Glomerular visceral epithelial cell (primary cell): Measurements from ENCODE around the gene STOML1.
"Not testable (repeated sequence)": the region's sequence is repeated elsewhere in the genome, so short reads cannot be mapped to it uniquely, and the experiment has no call there.

ENCODE experiments used
- DNase-seq: peaks from one replicate; pipeline ENCODE4 v3.0.0-alpha.2; 2016; ENCODE audit errors: extremely low spot score

STOML1 gene

GRCh38 chr15:73987250-73987649, 4.8 kb downstream of the STOML1 start:
- peak; percentile 45 for DNase-seq

- no peak for DNase-seq
These were observed 5.4 kb downstream of the STOML1 start for GRCh38 chr15:73986776-73987056.

- DNase-seq: peak; percentile 62
These were observed 5.9 kb downstream of the STOML1 start for GRCh38 chr15:73986055-73986775.

- peak; percentile 93 for DNase-seq
These were observed 6.8 kb downstream of the STOML1 start for GRCh38 chr15:73985101-73985873.

- no peak for DNase-seq
These were observed 7.7 kb downstream of the STOML1 start for GRCh38 chr15:73984208-73984979.

GRCh38 chr15:73983773-73984172, 8.3 kb downstream of the STOML1 start:
- no peak for DNase-seq

- DNase-seq: peak; percentile 94
These were observed 8.8 kb downstream of the STOML1 start for GRCh38 chr15:73983211-73983727.

- peak; percentile 98 for DNase-seq
These were observed 9.7 kb downstream of the STOML1 start for GRCh38 chr15:73982222-73982962.

- peak; percentile 81 for DNase-seq
These were observed 10.3 kb downstream of the STOML1 start for GRCh38 chr15:73981761-73982221.

- DNase-seq: no peak
These were observed 12.5 kb downstream of the STOML1 start for GRCh38 chr15:73979636-73980035.

- DNase-seq: no peak
These were observed 13.2 kb downstream of the STOML1 start for GRCh38 chr15:73978896-73979295.

GRCh38 chr15:73975440-73976125, 16.5 kb downstream of the STOML1 start:
- peak; percentile 83 for DNase-seq

- DNase-seq: not testable (repeated sequence)
These were observed 18.4 kb downstream of the STOML1 start for GRCh38 chr15:73973683-73974200.

GRCh38 chr15:73972984-73973682, 19.0 kb downstream of the STOML1 start:
- DNase-seq: peak; percentile 88

GRCh38 chr15:73969151-73969759, 22.8 kb downstream of the STOML1 start:
- DNase-seq: no peak

GRCh38 chr15:73968461-73968860, 23.6 kb downstream of the STOML1 start:
- DNase-seq: no peak

GRCh38 chr15:73965758-73966113, 26.4 kb downstream of the STOML1 start:
- no peak for DNase-seq

GRCh38 chr15:73965094-73965757, 26.9 kb downstream of the STOML1 start:
- DNase-seq: no peak

GRCh38 chr15:73964736-73965093, 27.4 kb downstream of the STOML1 start:
- peak; percentile 84 for DNase-seq
